ENCODE measurements around the gene BATF.
"Not testable (repeated sequence)": the region's sequence is repeated elsewhere in the genome, so short reads cannot be mapped to it uniquely, and the experiment has no call there.

Gene BATF, protein sequence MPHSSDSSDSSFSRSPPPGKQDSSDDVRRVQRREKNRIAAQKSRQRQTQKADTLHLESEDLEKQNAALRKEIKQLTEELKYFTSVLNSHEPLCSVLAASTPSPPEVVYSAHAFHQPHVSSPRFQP

GRCh38 chr14:75522224-75522982 is at the start of gene BATF:
Gene BATF (plus strand): TSS chr14:75522469. CDS start chr14:75522683, 214 bp downstream.
- no peak for DNase-seq

DNA sequence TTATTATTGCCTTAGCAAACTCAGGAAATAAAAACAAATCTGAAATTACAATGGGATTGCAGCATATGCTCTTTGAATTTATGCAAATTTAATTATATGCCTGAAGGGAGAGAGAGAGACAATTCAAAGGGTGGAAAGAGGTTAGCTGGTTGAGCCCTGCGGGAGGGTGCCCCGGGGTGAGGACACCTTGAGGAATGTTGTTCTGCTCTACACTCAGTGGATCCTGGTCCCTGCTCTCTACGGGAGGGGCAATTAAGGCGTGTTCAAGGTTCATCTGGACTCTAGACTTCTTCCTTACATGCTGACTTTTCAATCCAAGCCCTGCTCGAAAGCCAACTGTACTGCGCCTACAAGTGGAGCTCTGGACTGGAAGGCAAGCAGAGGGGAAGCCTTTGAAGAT is 48.1 kb upstream of the BATF start:
- DNase-seq, result not testable (repeated sequence)

DNA sequence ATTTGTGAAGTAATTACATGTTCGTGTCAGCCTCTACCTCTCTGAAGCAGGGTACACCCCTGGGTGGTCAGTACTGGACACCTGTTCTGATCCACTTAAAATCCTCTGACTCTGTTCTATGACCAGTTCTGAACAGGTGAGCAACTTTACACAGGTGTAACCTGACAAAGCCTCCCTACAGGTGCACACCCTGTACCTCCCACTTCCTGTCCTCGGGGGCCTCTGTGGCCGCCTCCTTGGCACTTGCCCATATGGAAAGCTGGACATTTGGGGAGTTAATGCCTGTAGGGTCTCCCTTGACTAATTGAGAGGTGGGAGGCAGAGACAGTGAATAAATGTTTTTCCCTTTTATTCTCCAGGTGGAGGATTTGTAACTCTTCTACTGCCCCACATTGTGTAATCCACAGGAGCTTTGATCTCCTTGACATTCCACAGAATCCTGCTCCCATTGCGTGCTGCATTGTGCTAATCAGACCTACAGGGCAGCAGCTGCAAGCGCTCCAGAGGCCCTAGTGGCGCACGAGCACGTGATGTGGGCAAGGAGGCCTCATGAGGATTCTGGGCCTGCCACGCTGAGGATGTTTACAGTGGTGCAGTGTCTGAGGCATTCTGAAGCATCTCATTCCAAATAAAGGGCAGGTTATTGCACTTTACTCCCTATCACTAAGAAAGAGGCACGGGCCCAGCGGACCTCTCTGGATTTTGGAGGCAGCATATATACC is 45.8 kb upstream of the BATF start:
- DNase-seq, result peak; percentile 70

DNA sequence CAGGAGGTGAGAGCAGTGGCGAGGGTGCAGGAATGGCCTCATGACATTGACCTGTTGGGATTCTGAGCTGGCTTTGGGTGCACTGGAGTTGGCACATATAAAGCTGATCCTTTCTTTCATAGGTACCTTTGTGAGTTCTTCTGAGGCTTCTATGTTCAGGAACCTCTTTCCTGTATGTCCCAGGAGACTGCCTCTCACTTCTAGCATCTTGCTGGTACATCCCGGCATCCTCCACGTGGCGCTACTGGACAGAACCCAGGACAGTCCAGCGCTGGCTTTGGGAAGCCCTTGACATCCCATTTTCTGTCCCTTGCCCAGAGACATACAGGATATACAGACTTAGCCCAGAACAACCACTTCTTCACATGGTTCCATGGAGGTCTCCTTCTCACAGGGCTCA is 44.4 kb upstream of the BATF start:
- DNase-seq, result no peak

DNA sequence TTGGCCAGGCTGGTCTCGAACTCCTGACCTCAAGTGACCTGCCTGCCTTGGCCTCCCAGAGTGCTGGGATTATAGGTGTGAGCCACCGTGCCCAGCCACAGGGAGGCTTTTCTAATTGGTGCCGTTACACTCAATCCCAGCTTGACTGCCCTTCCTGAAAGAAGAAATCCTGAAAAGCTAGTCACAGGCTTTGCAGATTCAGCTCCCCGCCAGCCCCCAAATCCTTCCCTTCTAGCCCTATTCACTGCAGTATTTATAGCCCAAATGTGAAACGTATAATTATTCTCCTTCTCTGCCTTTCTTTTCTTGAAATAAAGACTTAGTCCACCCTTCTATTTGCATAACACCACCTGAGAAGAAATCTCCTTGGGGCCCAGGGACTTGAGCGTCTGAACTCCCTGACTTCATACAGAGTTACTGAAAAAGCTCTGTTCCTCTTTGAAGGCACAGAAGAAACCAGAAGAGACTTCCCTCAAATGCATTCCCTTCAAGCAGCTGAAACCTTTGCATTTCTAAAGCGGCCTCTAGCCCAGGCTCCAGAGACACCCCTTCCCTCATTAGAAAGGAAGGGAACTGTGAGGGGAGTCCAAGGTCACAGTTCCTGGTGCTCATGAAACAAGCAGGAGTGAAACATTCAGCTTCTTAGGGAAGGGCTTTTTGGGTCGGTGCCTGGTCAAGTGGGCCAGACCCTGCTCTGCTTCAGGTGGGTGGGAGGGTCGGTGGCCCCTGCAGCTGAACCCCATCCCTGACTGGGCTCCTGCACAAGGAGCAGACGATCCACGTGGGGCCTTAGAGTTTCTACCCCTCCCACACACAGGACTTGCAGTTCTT is 42.3 kb upstream of the BATF start:
- DNase-seq, result no peak

GRCh38 chr14:75482366-75482765 is 39.9 kb upstream of the BATF start:
- no peak for DNase-seq

DNA sequence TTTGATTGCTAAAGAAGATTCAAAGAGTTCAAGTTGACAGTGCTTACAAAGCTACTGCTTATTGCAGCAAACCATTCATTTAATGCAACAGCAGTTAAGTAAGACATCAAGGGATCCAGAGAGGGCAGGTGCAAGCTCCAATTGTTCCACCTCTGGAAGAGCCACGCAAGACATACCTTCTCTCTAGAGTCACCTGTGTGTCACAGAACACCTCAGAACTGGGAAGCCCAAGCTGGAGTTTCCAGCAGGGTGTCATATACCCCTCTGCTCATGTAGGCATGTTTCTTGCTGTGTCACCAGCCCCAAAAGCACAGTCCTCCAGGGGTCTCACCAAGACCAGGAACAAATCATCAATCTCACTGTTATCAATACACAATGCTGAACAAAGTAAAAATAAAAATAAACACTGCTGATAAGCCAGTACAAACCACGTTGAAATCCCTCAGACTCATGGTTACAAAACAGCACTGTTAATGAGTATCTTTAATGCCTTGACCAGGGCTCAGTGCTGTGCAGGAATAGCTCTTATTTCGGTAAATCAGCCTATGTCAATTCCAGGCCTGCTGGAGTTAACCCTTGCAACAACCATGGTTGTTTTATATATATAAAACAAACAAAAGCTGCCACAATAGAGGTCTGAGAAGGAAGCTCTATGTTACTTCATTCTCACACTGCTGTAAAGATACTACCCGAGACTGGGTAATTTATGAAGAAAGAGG is 37.4 kb upstream of the BATF start:
- DNase-seq, result no peak

DNA sequence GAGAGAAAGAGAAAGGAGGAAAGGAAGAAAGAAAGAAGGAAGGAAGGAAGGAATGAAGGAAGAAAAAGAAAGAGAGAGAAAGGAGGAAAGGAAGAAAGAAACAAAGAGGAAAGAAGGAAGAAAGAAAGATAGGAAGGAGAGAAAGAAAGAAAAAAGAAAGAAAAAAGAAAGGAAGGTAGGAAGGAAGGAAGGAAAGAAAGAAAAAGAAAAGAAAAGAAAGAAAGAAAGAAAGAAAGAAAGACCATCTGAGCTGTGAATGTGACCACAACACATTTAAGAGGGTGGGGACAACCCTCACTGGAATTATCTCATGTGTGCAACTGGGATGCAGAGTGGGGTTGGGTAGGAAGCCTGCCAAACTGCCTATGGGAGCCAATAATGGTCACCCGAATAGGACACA is 36.0 kb upstream of the BATF start:
- no peak for DNase-seq

GRCh38 chr14:75487155-75487671 is 35.1 kb upstream of the BATF start:
- no peak for DNase-seq

DNA sequence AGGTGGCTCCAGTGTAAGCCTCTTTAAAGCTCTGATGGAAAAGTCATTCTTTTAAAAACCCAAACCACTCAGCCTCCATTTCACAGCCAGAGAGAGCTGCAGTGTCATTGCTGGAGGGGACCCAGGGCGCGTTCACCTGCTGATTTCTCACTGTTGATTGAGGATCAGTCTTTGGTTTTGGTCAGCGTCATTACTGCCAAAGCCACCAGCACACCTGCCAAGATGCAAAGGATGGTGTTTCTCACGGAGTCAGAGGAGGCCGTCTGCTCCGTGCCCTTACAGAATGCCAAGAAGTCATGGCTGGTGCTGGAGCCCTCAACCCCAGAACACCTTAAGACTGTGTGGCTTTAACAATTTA is 32.8 kb upstream of the BATF start:
- DNase-seq, result no peak

DNA sequence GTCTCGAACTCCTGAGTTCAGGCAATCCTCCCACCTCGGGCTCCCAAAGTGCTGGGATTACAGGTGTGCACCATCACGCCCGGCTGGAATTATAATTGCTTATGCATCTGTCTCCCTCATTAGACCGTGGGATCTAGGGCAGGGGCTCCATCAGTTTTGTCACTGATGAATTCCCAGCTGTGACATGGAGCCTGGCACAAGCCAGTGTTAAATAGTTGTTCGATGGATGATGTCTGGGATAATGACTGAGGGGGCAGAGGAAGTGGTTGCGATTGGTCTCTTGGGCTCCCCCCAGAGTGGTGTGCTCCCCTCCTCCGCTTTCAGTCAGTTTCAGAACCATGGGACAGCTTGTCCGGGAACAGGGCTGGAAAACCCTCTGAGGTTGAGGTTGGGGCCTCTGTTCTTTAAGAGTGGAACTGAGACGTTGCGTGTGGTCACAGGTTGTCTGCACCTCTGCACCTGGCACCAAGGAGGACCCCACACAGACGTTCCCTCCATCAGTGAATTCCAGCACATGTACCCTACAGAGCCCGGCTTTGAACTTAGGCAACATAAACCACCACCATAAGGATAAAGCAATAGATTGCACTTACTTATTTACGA is 30.8 kb upstream of the BATF start:
- DNase-seq, result no peak

DNA sequence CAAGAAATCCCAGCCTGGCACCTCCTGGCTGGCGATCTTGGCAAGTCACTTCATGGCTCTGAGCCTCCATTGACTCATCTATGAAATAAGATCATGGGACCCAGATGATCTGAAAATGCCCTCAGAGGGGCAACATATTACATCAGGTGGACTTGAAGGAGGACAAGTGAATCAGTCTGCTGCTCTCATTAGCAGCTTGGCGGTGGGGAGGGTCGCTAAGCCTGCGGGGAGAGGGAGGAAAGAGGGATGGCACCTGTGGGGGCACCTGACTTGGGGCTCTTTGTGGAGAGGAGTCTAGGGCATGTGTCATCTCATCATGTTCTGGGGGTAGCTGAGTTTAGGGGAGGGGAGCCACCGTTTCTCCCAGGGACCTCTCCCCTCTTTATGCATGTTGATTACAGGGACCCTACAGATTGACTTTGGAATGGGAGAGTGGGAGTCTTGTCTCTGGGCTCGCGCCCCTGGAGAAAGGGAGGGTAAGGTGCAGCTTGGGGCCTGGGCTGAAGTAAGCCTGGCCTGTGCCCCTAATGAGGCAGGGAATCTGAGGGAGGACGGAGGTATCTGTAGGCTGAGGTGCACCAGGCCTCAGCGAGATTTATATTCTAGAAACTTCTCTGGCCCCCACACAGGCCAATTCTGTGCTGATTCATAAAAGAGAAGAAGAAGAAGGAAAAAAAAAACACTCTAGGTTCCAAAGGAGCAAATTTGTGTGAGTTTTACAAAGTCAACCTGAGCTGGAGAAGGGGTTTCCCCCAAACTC is 29.3 kb upstream of the BATF start:
- no peak for DNase-seq

DNA sequence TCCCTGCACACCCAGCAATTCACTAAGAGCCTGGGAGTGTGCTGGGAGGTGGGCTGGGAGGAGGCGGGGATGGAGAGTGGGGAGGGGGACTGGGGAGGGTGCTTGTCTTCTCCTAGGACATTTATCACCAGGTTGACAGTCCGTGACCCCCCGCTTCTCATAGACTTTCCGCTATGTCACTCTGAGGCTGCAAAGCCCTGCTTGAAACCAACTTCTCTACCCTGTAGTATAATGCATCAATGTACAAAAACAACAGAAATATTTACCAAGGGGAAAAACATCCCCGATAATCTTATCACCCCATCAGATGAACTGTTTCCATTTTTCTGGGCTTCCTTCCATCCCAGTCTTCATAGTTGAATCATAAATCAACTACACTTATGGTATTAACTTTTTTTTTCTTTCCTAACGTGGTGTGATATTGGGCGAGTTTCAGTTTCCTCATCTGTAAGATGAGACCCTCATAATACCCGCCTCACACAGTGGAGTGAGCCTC is 28.6 kb upstream of the BATF start:
- no peak for DNase-seq

- no peak for DNase-seq
These were observed 27.4 kb upstream of the BATF start for GRCh38 chr14:75494896-75495295.

DNA sequence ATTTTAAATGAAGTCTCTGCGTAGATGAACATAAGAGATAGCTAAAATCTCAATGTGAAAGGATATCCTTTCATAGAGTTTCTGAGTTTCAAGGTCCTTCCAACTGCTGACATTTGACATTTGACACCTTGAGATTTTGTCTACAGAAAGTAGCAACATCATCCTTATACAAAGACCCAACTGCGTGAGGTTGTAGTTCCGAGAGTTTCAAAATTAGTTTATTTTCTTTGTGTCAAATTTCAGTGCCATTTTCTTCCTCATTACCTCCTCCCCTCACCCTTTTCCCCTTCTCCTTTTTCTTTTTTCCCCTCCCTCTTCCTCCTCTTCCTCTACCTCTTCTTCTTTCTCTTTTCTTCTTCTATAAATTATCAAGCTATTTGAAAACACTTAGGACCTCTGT is 26.9 kb upstream of the BATF start:
- DNase-seq, result no peak

GRCh38 chr14:75495882-75496281 is 26.4 kb upstream of the BATF start:
- no peak for DNase-seq

DNA sequence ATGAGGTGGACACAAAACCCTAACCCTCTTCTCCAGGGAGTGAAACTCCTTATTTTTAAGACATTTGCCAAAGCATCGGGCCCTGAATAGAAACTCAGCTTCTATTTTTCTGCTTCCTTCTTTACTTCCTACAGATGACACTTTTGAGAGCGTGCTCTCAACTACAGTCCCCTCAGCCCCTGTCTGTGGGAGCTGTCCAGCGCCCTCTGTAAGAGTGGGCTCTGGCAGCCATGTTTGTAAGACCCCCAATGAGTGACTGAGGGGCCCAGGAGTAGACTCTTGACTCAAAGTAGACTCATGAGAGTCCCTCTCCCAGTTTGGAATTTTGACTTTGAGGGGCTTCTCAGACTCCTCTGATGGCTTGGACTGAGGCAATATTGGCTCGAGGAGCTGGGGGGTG is 25.5 kb upstream of the BATF start:
- DNase-seq, result no peak

DNA sequence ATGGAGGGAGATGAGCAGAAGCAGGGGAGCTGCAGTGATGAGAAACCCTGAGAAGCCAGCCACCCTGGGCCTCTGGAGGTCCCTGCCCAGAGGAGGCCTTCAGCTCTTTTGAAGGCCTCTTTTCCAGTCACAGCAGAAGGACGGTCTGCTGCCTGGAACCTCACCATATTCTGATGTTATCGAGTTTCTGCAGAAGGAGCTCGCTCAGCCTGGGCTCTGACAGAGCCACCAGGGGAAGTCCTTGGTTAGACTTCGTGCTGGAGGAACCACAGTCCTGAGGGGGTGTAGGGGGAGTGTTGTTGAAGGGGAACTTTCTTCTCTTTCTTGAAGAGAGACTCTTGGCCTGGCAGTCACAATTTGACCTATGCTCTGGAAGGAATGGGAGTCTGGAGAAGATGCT is 25.1 kb upstream of the BATF start:
- DNase-seq, result no peak

DNA sequence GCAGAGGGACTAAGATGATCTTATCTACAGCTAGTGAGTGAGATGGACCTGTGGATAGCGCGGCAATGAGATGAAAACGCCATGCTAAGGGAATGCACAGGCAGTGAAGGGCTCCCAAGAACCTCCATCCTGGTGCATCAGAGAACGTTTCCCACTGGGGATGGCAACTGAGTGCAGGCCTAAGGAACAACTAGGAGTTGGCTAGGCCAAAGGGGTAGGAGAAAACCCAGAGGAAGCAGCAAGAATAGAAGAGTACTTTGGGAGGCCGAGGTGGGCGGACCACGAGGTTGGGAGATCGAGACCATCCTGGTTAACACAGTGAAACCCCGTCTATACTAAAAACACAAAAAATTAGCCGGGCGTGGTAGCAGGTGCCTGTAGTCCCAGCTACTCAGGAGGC is 24.6 kb upstream of the BATF start:
- DNase-seq, result no peak

DNA sequence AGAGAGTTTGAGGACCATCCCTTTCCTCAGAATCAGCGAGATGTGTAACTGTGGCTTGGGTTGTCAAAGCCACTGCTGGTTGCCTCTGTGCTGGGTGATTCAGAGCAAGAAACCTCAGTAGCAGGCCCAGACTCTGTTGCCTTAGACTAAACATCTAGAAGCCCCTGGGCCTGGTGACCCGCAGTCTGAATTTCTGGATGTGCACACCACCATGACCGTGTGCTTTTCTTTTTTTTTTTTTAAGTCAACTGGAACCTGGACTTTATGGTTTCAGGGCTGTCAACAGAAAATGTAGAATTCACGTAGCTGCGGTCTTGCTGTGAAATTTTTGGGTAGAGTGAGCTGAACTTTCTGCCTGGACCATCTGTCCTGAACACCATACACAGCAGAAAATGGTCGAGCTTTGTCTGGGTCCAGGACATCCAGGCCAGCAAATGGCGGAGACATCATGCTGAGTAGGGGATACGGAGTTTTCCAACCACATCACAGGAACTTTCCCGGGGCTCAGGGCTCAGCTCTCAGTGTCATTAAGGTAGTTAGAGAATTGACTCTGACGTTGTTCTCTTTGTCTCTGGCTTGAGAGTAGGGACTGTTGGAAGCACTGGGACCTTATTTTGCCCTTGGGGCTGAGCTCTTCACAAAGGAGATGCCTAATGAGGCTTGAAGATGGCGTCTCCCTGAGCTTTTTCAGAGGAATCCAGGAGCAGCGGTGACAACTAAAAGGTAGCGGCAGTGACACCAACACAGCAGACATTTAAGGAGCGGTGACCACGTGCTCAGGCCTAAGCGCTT is 23.0 kb upstream of the BATF start:
- DNase-seq, result no peak
